HepG2 (cell line): ENCODE results near the gene GADD45G. TPM values are rescaled to one million over a fixed set of nuclear protein-coding genes. Genes with fewer than 3 reads are reported as not detected.

Experiments used
- ATAC-seq: fragments of 200-7000 bp; cut with Tn5 transposase; 3 replicates; pipeline ENCODE4 v1.9.1; 2020; ENCODE audit warnings: mild to moderate bottlenecking, moderate library complexity
- BruUV-seq: library from RNA; stranded (reverse); fragments of 400-500 nt; replicated peaks from 2 replicates; lab custom pipeline; 2021; lab: Mats Ljungman, UMichigan
- CTCF ChIA-PET: fragments of 300-600 bp; formaldehyde crosslinking; extraction: SDS; loops from one replicate; lab custom pipeline; 2021; ENCODE audit warnings: low total read pairs, inconsistent platforms, low intra/inter-chr PET ratio; lab: Yijun Ruan, JAX
- POLR2A ChIA-PET: fragments of 350-600 bp; sonication (Branson Sonifier 250); formaldehyde crosslinking; loops from one replicate; lab custom pipeline; 2020; ENCODE audit warnings: antibody characterized with exemption, inconsistent platforms; lab: Yijun Ruan, JAX
- DNase-seq: peaks from one replicate; pipeline ENCODE4 v3.0.0-alpha.2; 2015; ENCODE audit warnings: low spot score
- FAIRE-seq: peaks from 3 replicates; lab custom pipeline; 2011; peaks lifted over from hg19 to GRCh38; lab: Jason Lieb, UNC
- H2AFZ ChIP-seq: one replicate; pipeline ENCODE4 v1.6.1; 2011; ENCODE audit warnings: low read length, inconsistent platforms
- H3K27ac ChIP-seq: fragments of 300-600 bp; 3 replicates; pipeline ENCODE4 v1.8.0; 2011; ENCODE audit warnings: mixed run types, mild to moderate bottlenecking, mixed read lengths, low read length, inconsistent platforms; ENCODE audit not compliant: insufficient read depth; ENCODE audit errors: extremely low read length
- H3K27me3 ChIP-seq, 2 experiments: fragments of 200-600 bp in 1 of 2; 2 replicates in 1 of 2; 3 replicates in 1 of 2; pipeline versions ENCODE4 v1.6.0 to v1.8.0; 2011; ENCODE audit warnings: low read length in 2 of 2, mild to moderate bottlenecking in 2 of 2, moderate library complexity in 2 of 2, inconsistent platforms in 1 of 2; ENCODE audit not compliant: insufficient read depth in 2 of 2, control insufficient read depth in 1 of 2
- H3K36me3 ChIP-seq, 2 experiments: fragments of 200-600 bp in 1 of 2; replicated peaks in 1 of 2; 2 replicates in 1 of 2; 3 replicates in 1 of 2; pipeline versions ENCODE4 v1.5.1 to v1.8.0; 2011; ENCODE audit warnings: low read length in 2 of 2, inconsistent platforms in 1 of 2; ENCODE audit not compliant: insufficient read depth in 2 of 2, control insufficient read depth in 1 of 2
- H3K4me1 ChIP-seq: 2 replicates; pipeline ENCODE4 v1.5.1; 2012; ENCODE audit warnings: low read length, inconsistent platforms; ENCODE audit not compliant: insufficient read depth
- H3K4me2 ChIP-seq: 2 replicates; pipeline ENCODE4 v1.6.0; 2011; ENCODE audit warnings: low read depth, low read length, inconsistent platforms
- H3K4me3 ChIP-seq, 3 experiments: fragments of 200-600 bp in 1 of 3; sonication (generic), shearing (Covaris generic) in 1 of 3; replicated peaks in 1 of 3; 2 replicates each; pipeline ENCODE4 v1.5.1; 2011 to 2016; ENCODE audit warnings: low read length in 3 of 3, inconsistent platforms in 2 of 3, low read depth in 2 of 3, mild to moderate bottlenecking in 2 of 3, control low read depth in 1 of 3, mixed read lengths in 1 of 3; ENCODE audit not compliant: insufficient read depth in 1 of 3
- H3K79me2 ChIP-seq: one replicate; pipeline ENCODE4 v1.6.1; 2011; ENCODE audit warnings: low read length, inconsistent platforms; ENCODE audit not compliant: insufficient read depth
- H3K9ac ChIP-seq: 2 replicates; pipeline ENCODE4 v1.6.0; 2011; ENCODE audit warnings: mild to moderate bottlenecking, low read depth, low read length, inconsistent platforms; ENCODE audit not compliant: insufficient read depth
- H3K9me3 ChIP-seq: 2 replicates; pipeline ENCODE4 v1.5.1; 2012; ENCODE audit warnings: mild to moderate bottlenecking, low read length
- H4K20me1 ChIP-seq: 2 replicates; pipeline ENCODE4 v1.6.0; 2011; ENCODE audit warnings: inconsistent platforms, mild to moderate bottlenecking, low read length, moderate library complexity; ENCODE audit not compliant: insufficient read depth
- IRF9 ChIP-seq: sonication (generic); formaldehyde crosslinking; IDR thresholded peaks from 2 replicates; pipeline ENCODE4 v1.8.0; 2022; ENCODE audit warnings: missing genetic modification reagents, mild to moderate bottlenecking, borderline replicate concordance
- PCBP1 ChIP-seq: fragments of 200-400 bp; formaldehyde crosslinking; IDR thresholded peaks from 2 replicates; pipeline ENCODE4 v1.6.1; 2017; ENCODE audit warnings: mild to moderate bottlenecking, low read depth, low read length, borderline replicate concordance
- YY1 ChIP-seq: IDR thresholded peaks from 2 replicates; pipeline ENCODE4 v1.6.1; 2011; ENCODE audit warnings: low read length, low read depth, moderate library complexity, mild to moderate bottlenecking; ENCODE audit not compliant: insufficient read depth, insufficient replicate concordance
- ZHX1 ChIP-seq: sonication (generic); formaldehyde crosslinking; IDR thresholded peaks from 2 replicates; pipeline ENCODE4 v1.8.1; 2022; ENCODE audit warnings: low read depth, mild to moderate bottlenecking, missing genetic modification reagents
- WGBS: methylation state at CpG from one replicate; pipeline ENCODE4 v1.1.6; 2017; ENCODE audit warnings: low lambda C conversion rate; 5-methylcytosine and 5-hydroxymethylcytosine counted together
- in situ Hi-C: cut with HindIII; loops from 2 replicates; pipeline ENCODE4 v1.10.0; 2017; ENCODE audit warnings: low pct_unique_long_range_greater_than_20kb; ENCODE audit not compliant: extremely low pct_ligation_motif_present
- intact Hi-C: fragments of 100-400 bp; cut with micrococcal nuclease; formaldehyde crosslinking; loops from one replicate; pipeline ENCODE4 v1.10.0; 2022; ENCODE audit not compliant: unreplicated experiment
- polyA plus RNA-seq, 8 experiments: library from polyadenylated mRNA; depleted of rRNA in 3 of 8; stranded (reverse) in 7 of 8; unstranded in 1 of 8; fragments of >200 nt; fragmentation: Illumina TruSeq in 4 of 8; extraction: Trizol in 4 of 8; gene quantifications; 2 replicates each; pipeline versions ENCODE4 v1.2.1 to v1.2.3, GENCODE V29; 2011 to 2016; ENCODE audit warnings: low read depth in 4 of 8, missing spikeins in 1 of 8, mixed read lengths in 1 of 8; ENCODE audit not compliant: insufficient read depth in 1 of 8
- total RNA-seq, 5 experiments: library from RNA; depleted of rRNA; stranded (reverse); fragments of >200 nt; fragmentation: Illumina TruSeq; extraction: Trizol; gene quantifications; 2 replicates each; pipeline ENCODE4 v1.2.3, GENCODE V29; 2016; ENCODE audit warnings: low read depth in 1 of 5

Gene GADD45G
- total and polyA plus RNA-seq, 2 of the 13 experiments (the other 11 are each of a cell fraction or from before 2014, with no cell fraction given): not detected

- no peak for TF ChIP-seq ZHX1 (CRISPR knock-in tag)
- TF ChIP-seq YY1: no peak
- TF ChIP-seq PCBP1: no peak
Measured at GRCh38 chr9:89626741-89627265, 22.0 kb downstream of the GADD45G start (continued).

- DNase-seq (no peak), FAIRE-seq (no peak), ATAC-seq (no peak)
- Histone ChIP-seq H3K9ac (no peak overlapping the region), H3K4me1 (peaks cover 38% of the 10 kb centered on the region), H2AFZ (no peak overlapping the region), H3K4me3 (no peak overlapping the region), H3K9me3 (no peaks in the 10 kb centered on the region), H3K27me3 (peaks cover 2 to 42% of the 10 kb centered on the region in 2 experiments; a peak in 3 of 5 replicates), H4K20me1 (no peaks in the 10 kb centered on the region), H3K27ac (no peak overlapping the region), H3K79me2 (no peaks in the 10 kb centered on the region), H3K36me3 (no peaks in the 10 kb centered on the region), H3K4me2 (no peak overlapping the region)
- CTCF ChIA-PET: no interaction called here
- in situ Hi-C loops: no loop called here
- BruUV-seq: no TSS peak
- no peak for TF ChIP-seq IRF9 (CRISPR knock-in tag)
- TF ChIP-seq, all 625 proteins: peak for 0
- POLR2A ChIA-PET: no interaction called here
- 33% methylated on average over 2 of the region's 2 CpGs for WGBS
- intact Hi-C loops: no loop called here
Measured at GRCh38 chr9:89628601-89629000, 23.8 kb downstream of the GADD45G start.
